HG02981 (cell line): ENCODE data around the gene FAM181B.

Source experiments
- ATAC-seq: cut with Tn5 transposase; IDR thresholded peaks from one replicate; pipeline ENCODE4 v1.9.1; 2021; ENCODE audit warnings: mild to moderate bottlenecking, moderate library complexity; ENCODE audit not compliant: unreplicated experiment

The FAM181B gene, protein sequence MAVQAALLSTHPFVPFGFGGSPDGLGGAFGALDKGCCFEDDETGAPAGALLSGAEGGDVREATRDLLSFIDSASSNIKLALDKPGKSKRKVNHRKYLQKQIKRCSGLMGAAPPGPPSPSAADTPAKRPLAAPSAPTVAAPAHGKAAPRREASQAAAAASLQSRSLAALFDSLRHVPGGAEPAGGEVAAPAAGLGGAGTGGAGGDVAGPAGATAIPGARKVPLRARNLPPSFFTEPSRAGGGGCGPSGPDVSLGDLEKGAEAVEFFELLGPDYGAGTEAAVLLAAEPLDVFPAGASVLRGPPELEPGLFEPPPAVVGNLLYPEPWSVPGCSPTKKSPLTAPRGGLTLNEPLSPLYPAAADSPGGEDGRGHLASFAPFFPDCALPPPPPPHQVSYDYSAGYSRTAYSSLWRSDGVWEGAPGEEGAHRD

DNA sequence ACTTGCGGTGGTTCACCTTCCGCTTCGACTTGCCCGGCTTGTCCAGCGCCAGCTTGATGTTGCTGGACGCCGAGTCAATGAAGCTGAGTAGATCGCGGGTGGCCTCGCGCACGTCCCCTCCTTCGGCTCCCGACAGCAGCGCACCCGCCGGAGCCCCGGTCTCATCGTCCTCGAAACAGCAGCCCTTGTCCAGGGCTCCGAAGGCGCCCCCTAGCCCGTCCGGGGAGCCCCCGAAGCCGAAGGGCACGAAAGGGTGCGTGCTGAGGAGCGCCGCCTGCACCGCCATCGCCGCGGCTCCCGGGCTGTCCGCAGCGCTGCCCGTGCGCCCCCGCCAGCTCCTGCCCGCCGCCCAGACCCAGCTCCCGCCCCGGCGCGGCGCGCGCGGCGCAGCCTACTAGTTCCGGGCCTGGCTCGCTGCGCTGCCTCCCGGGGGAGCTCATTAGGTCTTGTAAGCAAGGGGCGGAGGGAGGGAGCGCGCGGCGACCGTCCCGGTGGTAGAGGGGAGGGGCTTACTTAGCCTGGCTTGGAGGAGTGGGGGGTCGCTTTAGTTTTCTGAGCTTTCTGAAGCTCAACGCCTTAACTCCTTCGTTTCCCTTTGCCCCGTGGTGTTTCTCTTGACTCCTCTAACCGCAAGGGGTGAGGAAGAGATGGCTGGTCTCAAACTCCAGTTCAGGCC is at the start of gene FAM181B:
Gene FAM181B (minus strand): TSS at position 421 of the 676 bp plus-strand sequence. CDS start 135 bp downstream, at position 286.
- peak; percentile 49 for ATAC-seq

DNA sequence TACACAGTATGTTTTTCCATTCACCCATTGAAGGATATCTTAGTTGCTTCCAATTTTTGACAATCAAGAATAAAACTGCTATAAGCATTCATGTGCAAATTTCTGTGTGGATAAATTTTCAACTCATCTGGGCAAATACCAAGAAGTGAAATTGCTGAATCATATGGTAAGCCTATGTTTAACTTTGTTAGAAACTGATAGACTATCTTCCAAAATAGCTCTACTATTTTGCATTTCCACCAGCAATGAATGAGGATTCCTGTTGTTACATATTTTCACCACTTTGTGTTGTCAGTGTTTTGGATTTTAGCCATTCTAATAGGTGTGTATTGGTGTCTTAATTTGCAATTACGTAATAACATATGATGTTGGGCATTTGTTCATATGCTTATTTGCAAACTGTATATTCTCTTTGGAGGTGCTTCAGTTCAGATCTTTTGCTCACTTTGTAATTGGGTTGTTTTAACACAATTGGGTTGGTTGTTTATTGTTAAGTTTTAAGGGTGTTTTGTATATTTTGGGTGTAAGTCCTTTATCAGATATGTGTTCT is 49.2 kb upstream of the FAM181B start:
- no peak for ATAC-seq

DNA sequence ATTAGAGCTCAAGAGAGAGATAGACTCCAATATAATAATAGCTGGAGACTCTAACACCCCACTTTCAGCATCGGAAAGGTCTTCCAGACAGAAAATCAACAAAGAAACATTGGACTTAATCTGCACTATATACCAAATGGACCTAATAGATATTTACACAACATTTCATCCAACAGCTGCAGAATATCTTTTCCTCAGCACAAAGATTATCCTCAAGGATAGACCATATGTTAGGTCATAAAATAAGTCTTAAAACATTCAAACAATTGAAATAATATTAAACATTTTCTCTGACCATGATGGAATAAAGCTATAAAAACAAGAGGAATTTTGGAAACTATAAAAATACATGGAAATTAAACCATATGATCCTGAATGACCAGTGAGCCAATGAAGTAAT is 45.1 kb upstream of the FAM181B start:
- ATAC-seq, result no peak

DNA sequence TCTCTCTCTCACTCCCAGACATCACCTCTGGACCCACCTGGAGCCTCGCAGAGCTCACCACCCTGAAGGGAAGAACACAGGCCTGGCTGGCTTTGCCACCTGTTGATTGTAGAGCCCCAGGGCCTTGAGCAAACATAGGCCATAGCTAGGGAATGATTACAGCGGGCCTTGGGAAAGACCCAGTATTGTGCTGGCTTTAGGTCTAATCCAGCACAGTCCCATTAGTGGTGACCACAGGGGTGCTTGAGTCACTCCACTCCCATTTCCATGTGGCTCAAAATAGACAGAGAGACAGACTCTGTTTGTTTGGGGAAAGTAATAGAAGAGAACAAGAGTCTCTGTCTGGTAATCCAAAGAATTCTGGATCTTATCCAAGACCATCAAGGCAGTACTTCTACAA is 42.7 kb upstream of the FAM181B start:
- no peak for ATAC-seq

DNA sequence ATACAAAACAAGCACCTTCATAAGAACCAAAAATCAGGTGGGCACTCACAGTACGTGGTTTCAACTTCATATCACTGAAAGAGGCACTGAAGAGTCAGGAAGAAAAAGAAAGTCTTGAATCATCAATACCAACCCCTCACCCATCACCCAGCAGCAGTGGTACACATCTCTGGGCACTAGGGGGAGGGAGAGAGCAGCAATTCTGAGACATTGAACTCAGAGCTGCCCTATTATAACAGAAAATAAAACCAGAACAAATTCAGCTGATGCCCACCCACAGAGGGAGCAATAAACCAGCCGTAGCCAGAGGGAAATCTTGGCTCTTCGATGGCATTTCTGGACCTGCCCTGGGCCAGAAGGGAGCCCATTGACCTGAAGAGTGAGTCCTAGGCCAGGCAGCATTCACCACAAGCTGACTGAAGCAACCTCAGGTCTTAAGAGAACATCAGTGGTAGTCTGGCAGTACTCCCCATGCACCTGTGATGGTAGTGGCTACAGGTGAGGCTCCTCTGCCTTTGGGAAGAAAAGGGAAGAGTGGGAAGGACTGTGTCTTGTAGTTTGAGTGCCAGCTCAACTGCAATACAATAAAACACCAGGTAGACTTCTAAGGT is 42.2 kb upstream of the FAM181B start:
- ATAC-seq, result peak; percentile 99

DNA sequence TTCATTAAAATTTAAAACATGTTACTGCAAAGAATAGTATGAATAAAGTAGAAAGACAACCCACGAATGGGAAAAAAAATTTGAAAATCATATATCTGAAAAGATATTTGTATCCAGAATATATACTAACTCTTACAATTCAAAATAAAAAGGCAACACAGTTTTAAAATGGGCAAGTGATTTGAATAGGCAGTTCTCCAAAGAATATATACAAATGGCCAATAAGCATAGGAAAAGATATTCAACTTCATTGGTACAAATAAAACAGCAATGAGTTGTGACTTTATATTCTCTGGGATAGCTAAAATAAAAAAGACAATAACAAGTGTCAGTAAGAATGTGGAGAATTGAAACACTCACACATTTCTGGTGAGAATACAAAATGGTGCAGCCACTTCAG is 41.6 kb upstream of the FAM181B start:
- no peak for ATAC-seq

DNA sequence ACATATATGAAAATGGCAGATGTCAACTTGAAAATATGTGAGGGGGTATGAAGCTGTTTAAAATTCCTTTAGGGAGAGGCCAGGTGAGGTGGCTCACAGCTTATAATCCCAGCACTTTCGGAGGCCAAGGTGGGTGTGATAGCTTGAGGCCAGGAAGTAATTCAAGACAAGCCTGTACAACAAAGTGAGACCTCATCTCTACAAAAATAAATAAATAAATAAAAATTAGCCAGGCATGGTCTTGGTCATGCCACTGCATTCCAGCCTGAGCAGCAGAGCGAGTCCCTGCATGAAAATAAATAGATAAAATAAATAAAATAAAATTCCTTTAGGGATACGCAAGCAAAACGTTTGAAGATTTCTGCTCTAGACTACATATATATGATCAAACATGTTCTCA is 38.1 kb upstream of the FAM181B start:
- ATAC-seq, result no peak

DNA sequence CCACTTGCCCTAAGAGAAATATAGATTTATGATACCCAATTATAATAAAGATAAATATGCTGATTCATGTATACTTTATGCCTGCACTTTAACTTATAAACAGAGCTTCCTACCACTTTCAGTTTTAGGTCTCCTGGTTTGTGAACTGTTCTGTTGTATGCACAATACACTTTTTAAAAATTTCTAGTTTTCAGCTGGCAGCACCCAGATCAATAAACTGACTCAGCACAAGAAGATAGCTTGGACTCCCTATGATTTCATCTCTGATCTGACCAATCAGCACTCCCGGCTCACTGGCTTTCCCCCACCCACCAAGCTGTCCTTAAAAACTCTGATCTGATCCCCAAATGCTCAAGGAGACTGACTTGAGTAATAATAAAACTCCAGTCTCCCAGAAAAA is 33.5 kb upstream of the FAM181B start:
- no peak for ATAC-seq

DNA sequence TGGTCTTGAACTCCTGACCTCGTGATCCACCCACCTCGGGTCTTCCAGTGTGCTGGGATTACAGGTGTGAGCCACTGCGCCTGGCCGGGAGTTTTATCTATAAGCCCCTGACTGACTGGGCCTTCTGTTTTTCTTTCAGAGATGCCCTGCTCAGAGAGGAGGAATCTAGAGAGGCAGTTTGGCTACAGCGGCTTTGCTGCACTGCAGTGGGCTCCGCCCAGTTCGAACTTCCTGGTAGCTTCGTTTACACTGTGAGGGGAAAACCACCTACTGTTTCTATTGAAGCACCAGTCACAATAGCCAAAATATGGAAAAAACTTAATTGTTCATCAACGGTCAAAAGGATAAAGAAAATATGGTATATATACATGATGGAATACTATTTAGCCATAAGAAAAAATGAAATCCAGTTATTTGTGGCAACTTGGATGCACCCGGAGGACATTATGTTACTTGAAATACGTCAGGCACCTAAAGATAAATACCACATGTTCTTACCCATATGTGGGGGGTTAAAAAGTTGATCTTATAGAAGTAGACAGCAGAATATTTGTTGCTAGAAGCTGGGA is 31.9 kb upstream of the FAM181B start:
- ATAC-seq, result no peak

DNA sequence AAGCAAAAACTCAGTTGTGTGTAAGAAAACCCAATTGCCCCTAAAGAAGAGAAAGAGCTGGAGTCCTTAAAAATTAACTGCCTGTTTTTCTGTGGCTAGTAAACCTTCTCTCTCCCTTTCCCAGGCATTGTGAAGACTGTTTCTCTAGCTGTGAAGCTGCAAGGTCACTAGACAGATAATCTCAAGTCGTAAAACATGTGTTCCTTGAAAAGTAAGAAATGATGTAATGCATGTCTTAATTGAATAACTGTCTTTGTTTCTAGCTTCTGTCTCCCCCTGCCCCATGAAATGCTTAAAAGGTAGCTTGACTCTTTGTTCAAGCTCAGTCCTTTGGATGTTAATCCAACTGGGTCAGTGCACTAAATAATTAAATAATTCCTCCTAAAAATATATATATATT is 29.5 kb upstream of the FAM181B start:
- ATAC-seq, result no peak

DNA sequence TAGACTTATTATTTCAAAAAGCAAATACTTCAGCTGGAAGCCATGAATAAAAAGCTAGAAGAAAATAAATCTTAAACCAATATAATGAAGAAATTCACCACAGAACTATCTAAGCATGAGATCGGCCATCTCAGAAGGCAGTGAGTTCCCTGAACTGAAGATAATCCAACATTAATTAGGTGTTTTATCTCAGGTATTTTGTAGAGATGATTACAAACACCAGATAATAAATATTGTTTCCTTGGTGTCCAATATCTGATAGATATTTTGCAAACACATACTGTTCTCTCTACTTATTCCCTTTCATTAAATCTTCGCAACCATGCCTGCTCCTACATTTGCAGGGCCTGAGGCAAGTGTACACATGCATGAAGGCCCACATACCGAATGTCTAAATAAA is 26.0 kb upstream of the FAM181B start:
- no peak for ATAC-seq

DNA sequence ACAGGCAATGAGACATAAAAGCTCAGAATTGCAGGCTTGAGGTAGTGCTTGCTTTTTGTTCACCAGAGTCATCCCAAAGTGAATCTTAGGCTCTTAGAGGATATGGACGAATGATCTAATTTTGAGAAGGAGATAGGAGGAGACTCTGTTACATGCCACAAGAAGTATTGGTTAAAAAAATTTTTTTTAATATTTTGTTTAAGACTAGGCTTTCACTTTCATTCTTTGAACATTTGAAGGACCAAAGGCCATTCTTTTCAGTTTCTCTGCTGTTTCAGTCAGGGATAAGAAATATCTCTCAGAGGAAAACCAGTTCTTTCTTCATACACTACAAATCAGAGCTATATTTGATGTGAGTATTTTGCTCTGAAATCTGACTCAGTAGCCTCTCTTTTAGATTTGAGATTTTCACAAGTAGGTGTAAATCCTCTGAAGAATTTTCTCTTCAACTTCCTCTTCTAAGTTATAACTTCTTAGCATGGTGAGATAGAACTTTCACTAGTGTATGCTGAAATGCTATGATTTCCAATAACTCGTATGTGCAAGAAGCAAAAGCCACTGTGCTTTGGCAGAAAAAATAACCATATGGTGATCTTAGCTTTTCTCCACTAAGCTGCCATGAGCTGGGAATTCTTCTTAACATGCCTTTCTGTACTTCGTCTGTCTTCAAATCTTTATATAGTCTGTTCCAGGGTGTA is 24.1 kb upstream of the FAM181B start:
- no peak for ATAC-seq

DNA sequence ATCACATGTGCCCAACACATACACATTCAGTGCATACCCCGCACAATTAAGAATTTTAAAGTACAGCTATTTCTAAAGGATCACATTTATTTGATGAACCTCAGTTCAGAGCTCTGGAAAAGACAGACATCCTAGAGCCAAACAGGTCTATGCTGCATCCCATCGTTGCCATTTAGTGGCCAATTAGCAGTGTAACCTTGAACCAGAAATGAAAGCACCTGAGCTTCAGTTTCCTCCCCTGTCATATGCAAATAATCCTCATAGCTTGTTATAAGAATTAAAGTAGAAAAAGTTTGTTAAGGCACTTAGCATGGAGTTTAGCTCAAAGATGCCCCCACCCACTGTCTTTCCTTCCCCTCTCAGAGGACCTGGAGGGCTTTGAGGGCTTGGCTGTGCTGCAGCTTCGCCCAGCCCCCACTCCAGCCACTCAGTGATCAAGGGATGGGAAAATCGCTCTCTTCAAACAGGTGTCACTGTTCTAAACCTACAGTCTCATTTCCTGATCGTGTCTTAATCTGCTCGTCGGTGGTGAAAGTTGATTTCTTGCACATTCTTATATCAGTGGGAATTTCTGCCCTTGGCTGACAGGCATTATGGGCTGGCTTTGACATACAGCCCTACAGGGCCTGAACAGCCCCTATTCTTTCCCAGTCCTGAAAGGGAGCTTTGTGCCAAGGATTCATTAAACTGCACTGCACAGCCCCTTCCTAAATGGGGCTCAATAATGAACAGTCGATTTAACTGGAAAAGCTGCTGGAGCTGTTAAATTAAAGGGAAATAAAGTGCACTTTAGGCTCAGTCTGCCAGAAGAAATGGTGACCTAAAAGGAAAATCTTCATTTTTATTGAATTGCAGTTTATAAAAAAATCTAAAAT is 23.3 kb upstream of the FAM181B start:
- ATAC-seq, result no peak

DNA sequence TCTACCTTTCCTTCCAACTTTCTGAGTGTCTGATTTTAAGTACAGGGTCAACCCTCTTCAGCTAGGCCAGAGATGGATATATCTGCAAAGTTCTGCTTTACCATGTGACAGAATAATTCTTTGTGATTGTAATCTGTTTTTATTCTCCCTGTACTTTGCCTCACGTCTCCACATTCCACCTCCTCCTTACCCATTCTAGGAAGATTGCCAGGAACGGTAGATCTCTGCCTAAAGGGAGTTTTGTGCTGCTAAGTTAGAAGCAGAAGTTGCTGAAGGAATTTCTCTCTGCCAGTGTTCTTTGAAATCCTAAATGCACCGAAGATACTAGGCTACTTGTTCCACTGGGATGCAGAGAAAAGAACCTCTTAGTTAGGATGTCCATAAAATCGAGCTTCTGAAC is 20.7 kb upstream of the FAM181B start:
- ATAC-seq, result no peak

DNA sequence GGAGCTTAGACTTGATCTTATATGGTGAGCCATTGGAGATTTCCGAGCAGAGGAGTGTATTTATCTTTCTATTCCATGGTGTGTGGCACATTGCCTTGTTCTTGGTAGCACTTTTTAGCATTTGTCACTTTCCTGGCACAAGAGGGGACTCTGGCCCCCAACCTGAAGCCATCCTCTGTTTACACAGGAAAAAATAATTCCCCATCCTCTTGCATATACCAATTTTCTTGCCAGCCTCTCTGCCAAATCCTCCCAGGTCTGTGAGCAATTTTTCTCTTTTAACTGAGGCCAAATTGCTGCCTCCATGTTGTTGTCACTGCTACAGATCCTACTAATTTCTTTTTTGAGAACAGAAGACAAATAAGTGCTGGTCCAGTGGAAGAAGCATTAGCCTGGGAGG is 20.3 kb upstream of the FAM181B start:
- ATAC-seq, result no peak

DNA sequence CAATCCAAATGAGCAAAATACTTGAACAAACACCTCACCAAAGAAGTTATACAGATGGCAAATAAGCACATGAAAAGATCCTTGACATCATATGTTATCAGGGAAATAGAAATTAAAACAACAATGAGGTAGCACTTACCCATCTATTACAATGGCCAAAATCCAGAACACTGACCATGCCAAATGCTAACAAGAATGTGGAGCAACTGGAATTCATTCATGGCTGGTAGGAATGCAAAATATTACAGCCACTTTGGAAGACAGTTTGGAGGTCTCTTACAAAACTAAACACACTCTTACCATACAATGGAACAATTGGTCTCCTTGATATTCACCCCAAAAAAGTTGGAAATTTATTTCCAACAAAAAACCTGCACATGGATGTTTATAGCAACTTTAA is 19.1 kb upstream of the FAM181B start:
- ATAC-seq, result no peak

DNA sequence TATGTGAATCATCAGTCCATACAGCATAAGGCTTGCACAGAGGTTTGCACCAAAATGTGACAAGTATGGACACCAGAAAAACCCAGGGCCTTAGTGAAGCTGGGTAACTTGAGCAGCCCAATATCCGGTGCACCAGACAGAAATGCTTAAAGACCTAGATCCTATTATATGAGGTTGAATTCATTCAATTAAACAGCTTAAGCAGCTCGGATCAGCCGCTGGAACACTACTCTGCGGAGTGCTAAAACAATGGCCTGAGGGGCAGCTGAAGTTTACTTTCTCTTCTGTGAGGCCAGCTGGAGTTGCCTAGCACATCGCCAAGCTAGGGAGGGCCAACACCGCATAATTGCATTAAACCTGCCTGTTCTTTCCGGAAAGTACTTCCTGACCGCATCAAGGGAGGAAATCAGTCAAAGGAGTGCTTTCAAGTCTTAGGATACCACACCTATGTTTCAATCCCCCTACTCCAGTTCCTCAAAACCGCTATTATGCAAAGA is 17.0 kb upstream of the FAM181B start:
- ATAC-seq, result peak; percentile 79

DNA sequence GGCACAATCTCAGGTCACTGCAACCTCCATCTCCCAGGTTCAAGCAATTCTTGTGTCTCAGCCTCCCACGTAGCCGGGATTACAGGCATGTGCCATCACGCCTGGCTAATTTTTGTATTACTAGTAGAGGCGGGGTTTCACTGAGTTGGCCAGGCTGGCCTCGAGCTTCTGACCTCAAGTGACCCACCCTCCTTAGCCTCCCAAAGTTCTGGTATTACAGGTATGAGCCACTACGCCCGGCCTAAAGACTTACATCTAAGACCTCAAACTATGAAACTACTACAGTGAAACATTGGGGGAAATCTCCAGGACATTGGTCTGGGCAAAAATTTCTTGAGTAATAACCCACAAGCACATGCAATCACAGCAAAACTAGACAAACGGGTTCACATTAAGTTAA is 13.8 kb upstream of the FAM181B start:
- ATAC-seq, result no peak

DNA sequence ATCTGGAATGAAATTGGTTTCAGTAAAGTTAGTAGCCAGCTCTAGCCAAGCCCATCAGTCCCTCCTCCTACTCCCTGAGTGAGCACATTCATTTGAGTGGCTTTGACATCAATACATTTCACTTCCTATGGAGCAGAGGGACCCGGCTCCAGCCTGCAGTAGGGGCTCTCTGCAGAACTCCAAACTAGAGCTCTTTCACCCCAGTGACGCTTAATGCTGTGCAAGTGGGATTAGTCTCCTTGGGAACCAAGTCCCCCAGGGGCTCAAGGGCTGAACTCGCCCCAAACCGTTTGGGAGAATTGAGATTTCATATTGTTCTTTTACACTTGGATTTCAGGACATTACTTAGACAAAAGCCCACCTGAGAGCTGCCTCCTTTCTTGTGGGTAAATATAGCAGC is 4.4 kb upstream of the FAM181B start:
- no peak for ATAC-seq

DNA sequence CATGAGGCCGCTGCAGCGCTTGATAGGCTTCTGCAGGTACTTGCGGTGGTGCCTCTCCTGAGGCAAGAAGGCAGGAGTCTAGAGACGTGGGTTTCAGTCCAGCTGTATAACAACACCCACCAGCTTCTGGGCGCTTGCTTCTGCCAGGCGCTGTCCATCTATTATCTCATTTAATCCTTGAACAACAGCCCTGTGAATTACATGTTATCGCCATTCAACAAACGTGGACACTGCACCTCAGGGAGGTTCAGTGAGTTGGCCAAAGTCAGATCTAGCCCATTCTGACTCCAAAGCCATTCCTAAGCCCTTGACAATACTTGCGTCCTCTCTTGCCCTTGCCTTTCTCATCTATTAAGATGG is 436 bp upstream of the FAM181B start:
- ATAC-seq, result no peak
